HCEC 1CT (cell line): ENCODE results near the gene CACNG1.
"Not testable (repeated sequence)": the region's sequence is repeated elsewhere in the genome, so short reads cannot be mapped to it uniquely, and the experiment has no call there.

Experiments used
- DNase-seq: peaks from one replicate; pipeline ENCODE4 v3.0.0-alpha.2; 2017

The CACNG1 gene

GRCh38 chr17:67085406-67085805, 41.1 kb downstream of the CACNG1 start:
- no peak for DNase-seq

DNA sequence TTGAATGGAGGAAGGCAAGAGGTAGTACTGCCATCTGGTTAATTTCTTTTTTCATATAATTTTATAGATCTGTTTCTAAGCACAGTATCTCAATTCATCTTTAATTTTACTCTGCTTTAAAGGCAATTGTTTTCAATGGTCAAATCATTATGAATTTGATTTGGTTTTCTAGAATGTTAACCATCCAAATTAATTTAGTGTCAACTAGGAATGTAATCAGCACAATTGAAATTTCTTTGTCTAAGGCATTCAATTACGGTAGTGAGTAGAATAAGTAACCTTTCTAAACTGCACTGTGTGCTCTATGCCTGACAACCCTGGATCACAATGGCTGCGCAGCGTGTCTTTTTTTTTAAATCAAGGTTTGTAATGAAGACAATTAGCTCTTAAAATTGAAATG, 44.3 kb downstream of the CACNG1 start:
- DNase-seq: no peak

GRCh38 chr17:67090341-67090740, 46.0 kb downstream of the CACNG1 start:
- no peak for DNase-seq

- no peak for DNase-seq
Measured at GRCh38 chr17:67092291-67092690, 47.9 kb downstream of the CACNG1 start.

DNA sequence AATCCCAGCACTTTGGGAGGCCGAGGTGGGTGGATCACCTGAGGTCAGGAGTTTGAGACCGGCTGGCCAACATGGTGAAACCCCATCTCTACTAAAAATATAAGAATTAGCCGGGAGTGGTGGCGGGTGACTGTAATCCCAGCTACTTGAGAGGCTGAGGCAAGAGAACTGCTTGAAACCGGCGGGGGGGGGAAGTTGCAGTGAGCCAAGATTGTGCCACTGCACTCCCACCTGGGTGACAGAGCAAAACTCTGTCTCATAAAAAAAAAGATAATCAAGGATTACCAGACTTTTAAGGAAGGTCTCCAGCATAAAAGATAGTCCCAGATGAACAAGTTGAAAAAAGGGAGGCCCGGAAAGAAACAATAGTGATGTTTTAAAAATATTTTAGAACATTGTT, 48.4 kb downstream of the CACNG1 start:
- not testable (repeated sequence) for DNase-seq

GRCh38 chr17:67093348-67093747, 49.0 kb downstream of the CACNG1 start:
- no peak for DNase-seq

- DNase-seq: peak; percentile 88
Measured at GRCh38 chr17:67095291-67095690, 50.9 kb downstream of the CACNG1 start.

- peak; percentile 66 for DNase-seq
Measured at GRCh38 chr17:67095803-67096202, 51.4 kb downstream of the CACNG1 start.

DNA sequence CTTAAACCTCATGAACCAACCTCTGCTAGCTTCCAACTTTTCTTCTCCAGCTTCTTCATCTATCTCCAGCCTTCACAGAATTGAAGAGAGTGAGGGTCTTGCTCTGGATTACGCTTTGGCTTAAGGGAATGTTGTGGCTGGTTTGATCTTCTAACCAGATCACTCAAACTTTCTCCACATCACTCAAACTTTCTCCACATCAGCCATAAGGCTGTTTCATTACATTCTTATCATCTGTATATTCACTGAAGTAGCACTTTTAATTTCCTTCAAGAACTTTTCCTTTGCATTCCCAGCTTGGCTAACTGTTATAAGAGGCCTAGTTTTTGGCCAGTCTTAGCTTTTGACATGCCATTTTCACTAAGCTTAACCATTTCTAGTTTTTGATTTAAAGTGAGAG, 52.3 kb downstream of the CACNG1 start:
- no peak for DNase-seq

GRCh38 chr17:67098006-67098405, 53.7 kb downstream of the CACNG1 start:
- no peak for DNase-seq

DNA sequence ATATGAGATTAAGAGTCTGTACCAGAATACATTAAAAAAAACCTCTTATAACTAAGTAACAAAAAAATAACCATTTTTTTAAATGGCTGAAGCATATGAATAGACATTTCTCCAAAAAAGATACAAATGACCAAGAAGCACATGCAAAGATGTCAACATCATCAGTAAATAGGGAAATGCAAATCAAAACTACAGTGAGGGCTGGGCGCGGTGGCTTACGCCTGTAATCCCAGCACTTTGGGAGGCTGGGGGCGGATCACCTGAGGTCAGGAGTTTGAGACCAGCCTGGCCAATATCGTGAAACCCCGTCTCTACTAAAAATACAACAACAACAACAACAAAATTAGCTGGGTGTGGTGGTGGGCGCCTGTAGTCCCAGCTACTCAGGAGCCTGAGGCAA, 60.3 kb downstream of the CACNG1 start:
- DNase-seq: not testable (repeated sequence)

- peak; percentile 94 for DNase-seq
Measured at GRCh38 chr17:67105213-67105612, 60.9 kb downstream of the CACNG1 start.
